ENCODE results near the gene AHRR.

The AHRR gene

GRCh38 chr5:347712-348284 lies 26.3 kb downstream of the AHRR start:
- DNase-seq (ENCODE audit: low spot score): no peak

GRCh38 chr5:348726-349125 lies 27.2 kb downstream of the AHRR start:
- DNase-seq (ENCODE audit: low spot score): no peak

GRCh38 chr5:350355-350754 lies 28.8 kb downstream of the AHRR start:
- DNase-seq (ENCODE audit: low spot score): no peak

GRCh38 chr5:351084-351920 lies 29.8 kb downstream of the AHRR start:
- no peak for DNase-seq (ENCODE audit: low spot score)

GRCh38 chr5:351921-352245 lies 30.4 kb downstream of the AHRR start:
- DNase-seq (ENCODE audit: low spot score): no peak

GRCh38 chr5:352639-353611 lies 31.4 kb downstream of the AHRR start:
- DNase-seq (ENCODE audit: low spot score): no peak

- DNase-seq (ENCODE audit: low spot score): no peak
These were observed 32.4 kb downstream of the AHRR start for GRCh38 chr5:353612-354580.

- no peak for DNase-seq (ENCODE audit: low spot score)
These were observed 33.3 kb downstream of the AHRR start for GRCh38 chr5:354581-355378.

- no peak for DNase-seq (ENCODE audit: low spot score)
These were observed 33.9 kb downstream of the AHRR start for GRCh38 chr5:355379-355935.

GRCh38 chr5:355958-356357 lies 34.4 kb downstream of the AHRR start:
- no peak for DNase-seq (ENCODE audit: low spot score)

GRCh38 chr5:359301-359897 lies 37.9 kb downstream of the AHRR start:
- no peak for DNase-seq (ENCODE audit: low spot score)

- no peak for DNase-seq (ENCODE audit: low spot score)
These were observed 38.9 kb downstream of the AHRR start for GRCh38 chr5:360257-361027.

GRCh38 chr5:362189-362588 lies 40.7 kb downstream of the AHRR start:
- DNase-seq (ENCODE audit: low spot score): no peak

- DNase-seq (ENCODE audit: low spot score): no peak
These were observed 41.7 kb downstream of the AHRR start for GRCh38 chr5:362978-363765.

GRCh38 chr5:364497-364896 lies 43.0 kb downstream of the AHRR start:
- no peak for DNase-seq (ENCODE audit: low spot score)

GRCh38 chr5:366541-367357 lies 45.2 kb downstream of the AHRR start:
- no peak for DNase-seq (ENCODE audit: low spot score)

- no peak for DNase-seq (ENCODE audit: low spot score)
These were observed 46.0 kb downstream of the AHRR start for GRCh38 chr5:367358-368130.
